H1 (cell line): ENCODE data around the gene RPS19. TPM values are rescaled to one million over a fixed set of nuclear protein-coding genes. Genes with fewer than 3 reads are reported as not detected.

ENCODE experiments used
- BACH1 ChIP-seq: IDR thresholded peaks from 2 replicates; pipeline ENCODE4 v1.6.1; 2012; ENCODE audit warnings: low read length, improper control_type of control experiment
- CBX8 ChIP-seq: fragments of 300-800, 300-1000 bp; sonication (generic); IDR thresholded peaks from 2 replicates; pipeline ENCODE4 v1.7.1; 2016; ENCODE audit warnings: low read depth, low read length, borderline replicate concordance
- CHD7 ChIP-seq: fragments of 300-600 bp; sonication (generic); IDR thresholded peaks from 2 replicates; pipeline ENCODE4 v1.7.1; 2012; ENCODE audit warnings: low read length, moderate library complexity, mild to moderate bottlenecking, inconsistent platforms; ENCODE audit not compliant: insufficient replicate concordance
- JUND ChIP-seq: IDR thresholded peaks from 2 replicates; pipeline ENCODE4 v1.6.1; 2011; ENCODE audit warnings: mild to moderate bottlenecking, improper control_type of control experiment, low read length
- NANOG ChIP-seq: IDR thresholded peaks from 2 replicates; pipeline ENCODE4 v1.6.1; 2011; ENCODE audit warnings: low read length, low read depth, mild to moderate bottlenecking, inconsistent platforms; ENCODE audit not compliant: insufficient read depth, poor library complexity, severe bottlenecking
- PHF8 ChIP-seq: fragments of 200-600 bp; sonication (generic); conservative IDR thresholded peaks from 2 replicates; pipeline ENCODE4 v1.7.1; 2012; ENCODE audit warnings: low read depth, mild to moderate bottlenecking, inconsistent platforms, low read length, moderate library complexity
- SIX5 ChIP-seq: IDR thresholded peaks from 2 replicates; pipeline ENCODE4 v1.6.1; 2011; ENCODE audit warnings: mild to moderate bottlenecking, low read depth, low read length
- TEAD4 ChIP-seq: IDR thresholded peaks from 2 replicates; pipeline ENCODE4 v1.6.1; 2012; ENCODE audit warnings: low read depth, low read length, inconsistent platforms, mixed read lengths
- polyA plus RNA-seq, 7 experiments: library from polyadenylated mRNA; depleted of rRNA in 3 of 7; stranded (reverse) in 5 of 7; unstranded in 2 of 7; fragments of >200 nt in 5 of 7; fragments of 200-250 nt in 2 of 7; gene quantifications; 1 replicate in 5 of 7; 2 replicates in 1 of 7; 4 replicates in 1 of 7; pipeline versions ENCODE4 v1.2.1 to v1.2.3, GENCODE V29; 2011 to 2013; ENCODE audit warnings: missing spikeins in 2 of 7, mixed read lengths in 2 of 7
- total RNA-seq: library from RNA; stranded (reverse); fragmentation: NEBNext Ultra II Directional; extraction: Animal tissue kit (Norgen Biotek cat#: 25700); gene quantifications from 2 replicates; pipeline ENCODE4 v1.2.1, GENCODE V29; 2021

RPS19 gene
- total and polyA plus RNA-seq, 2 of the 8 experiments (the other 6 are each of a cell fraction or from before 2014, with no cell fraction given): 2,817 to 5,751 TPM

GRCh38 chr19:41908724-41909464 is 48.8 kb downstream of the RPS19 start (continued):
- TF ChIP-seq CHD7 (no peak), CBX8 (no peak), BACH1 (no peak), SIX5 (no peak), NANOG (no peak), PHF8 (no peak), TEAD4 (no peak), JUND (no peak)
